ENCODE measurements around the gene SPOCD1. TPM values are rescaled to one million over a fixed set of nuclear protein-coding genes. Genes with fewer than 3 reads are reported as not detected.

The SPOCD1 gene
- total and polyA plus RNA-seq, 5 experiments from 2014 or later: 0.36 TPM; not detected in 4

DNA sequence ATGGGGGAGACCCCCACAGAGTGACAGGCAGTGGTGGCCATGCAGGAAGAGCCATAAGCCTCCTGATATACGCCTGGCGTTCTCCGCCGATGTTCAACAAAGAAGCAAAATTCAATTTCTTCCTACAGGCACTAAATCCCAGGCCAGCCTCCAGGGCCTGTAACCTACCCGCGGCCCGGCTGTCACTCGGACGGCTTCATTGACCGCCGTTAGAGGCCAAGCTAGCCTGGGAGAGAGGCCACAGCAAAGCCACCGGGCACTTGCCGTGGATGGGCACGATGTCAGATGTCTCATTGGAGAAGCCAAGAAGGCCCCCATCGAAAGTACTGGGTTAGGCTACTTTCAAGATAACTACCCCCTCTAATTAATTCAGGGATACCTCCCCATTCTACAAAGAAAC, 61.4 kb downstream of the SPOCD1 start:
- DNase-seq (no peak), ATAC-seq (no peak)
- Mint-ChIP-seq H3K9me3 (no peaks in the 10 kb centered on the region), H3K4me3 (no peak overlapping the region), H3K27me3 (peaks cover 0 to 3% (median under 1%) of the 10 kb centered on the region in 5 donors), H3K4me1 (peaks cover 21 to 37% (median 26%) of the 10 kb centered on the region in 4 donors), H3K36me3 (no peaks in the 10 kb centered on the region), H3K27ac (peak overlapping the region in 1 of 10 donors; percentile 15)
- POLR2A ChIA-PET: no interaction called here

DNA sequence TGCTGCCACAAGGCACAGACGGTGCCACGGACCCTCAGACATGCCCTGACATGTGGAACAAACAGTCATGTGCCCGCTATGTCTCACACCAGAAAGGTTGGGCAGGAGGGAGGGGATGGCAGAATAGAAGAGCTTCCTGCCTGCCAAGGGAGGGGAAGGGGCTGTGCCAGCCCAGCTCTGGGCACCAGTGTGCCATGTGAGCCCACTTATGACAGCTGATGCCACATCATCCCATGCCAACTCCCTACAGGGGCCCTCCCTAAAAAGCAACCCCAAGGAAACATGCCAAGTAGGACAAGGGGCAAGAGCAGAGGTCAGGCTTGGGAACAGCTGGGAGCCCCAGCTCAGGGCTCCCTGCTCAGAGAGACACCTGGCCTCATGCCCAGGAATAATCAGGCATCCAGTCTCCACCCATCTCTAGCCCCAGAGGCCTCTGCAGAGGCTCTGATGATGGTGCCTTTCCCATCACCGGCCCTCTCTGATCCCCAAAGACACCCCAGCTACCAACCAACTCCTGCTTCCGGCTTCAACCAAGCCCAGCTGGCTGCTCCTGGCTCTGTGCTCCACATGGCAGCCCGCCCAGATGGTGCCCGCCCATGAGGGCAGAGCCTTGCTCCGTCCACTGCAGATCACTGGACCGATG, 62.0 kb downstream of the SPOCD1 start:
- Mint-ChIP-seq H3K27me3 (peaks cover 0 to 7% (median 3%) of the 10 kb centered on the region in 5 donors), H3K9me3 (no peaks in the 10 kb centered on the region), H3K27ac (peak overlapping the region in 1 of 10 donors; percentile 15), H3K4me1 (peaks cover 23 to 40% (median 26%) of the 10 kb centered on the region in 4 donors), H3K36me3 (no peaks in the 10 kb centered on the region), H3K4me3 (no peak overlapping the region)
- POLR2A ChIA-PET: no interaction called here
- DNase-seq (no peak), ATAC-seq (no peak)

DNA sequence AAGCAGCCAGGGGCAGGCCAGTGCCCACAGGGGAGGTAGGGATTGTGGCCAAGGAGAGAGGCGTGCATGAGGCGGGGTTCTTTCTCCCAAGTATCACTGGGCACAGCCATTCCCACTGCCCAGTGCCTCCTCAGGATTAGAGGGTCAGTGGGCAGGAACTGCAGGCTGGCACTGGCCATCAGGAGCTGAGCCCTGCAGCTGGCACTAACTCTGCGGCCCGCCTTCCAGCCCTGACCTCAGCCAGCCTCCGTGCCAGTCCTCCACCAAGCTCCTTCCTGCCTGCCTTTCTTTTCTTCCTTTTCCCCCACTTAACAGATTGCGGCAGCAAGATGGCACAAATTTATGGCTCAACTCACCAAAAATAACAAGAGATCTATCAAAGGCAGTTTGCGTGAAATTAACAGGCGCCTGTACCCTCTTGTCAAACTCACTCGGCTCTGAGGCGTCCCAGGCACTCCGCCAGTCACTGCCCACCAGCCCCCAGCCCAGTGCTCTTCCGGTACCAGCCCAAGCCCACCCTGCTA, 62.8 kb downstream of the SPOCD1 start:
- peak overlapping the region in 3 of 10 donors; percentile 1 to 22 (median 14) for H3K27ac Mint-ChIP-seq
- POLR2A ChIA-PET: no interaction called here

DNA sequence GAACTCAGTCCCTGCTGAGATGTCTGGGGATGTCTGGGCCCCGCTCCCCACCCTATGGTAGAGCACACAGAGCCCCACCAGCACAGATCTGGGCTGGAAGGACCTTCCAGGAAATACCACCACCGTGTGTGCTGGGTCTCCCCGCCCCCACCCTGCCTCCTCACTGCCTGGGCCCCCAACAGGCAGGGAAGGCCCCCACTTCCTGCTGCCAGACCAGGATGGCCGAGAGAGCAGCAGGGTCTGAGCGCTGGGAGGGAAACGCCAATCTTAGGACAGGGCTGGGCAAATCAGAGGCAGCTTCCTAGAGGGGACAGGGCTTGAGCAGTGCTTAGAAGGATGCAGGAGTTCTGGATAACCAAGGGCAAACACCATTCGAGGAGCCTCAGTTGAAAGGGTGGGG, 63.6 kb downstream of the SPOCD1 start:
- Mint-ChIP-seq H3K27me3 (peaks cover 0 to 14% (median 3%) of the 10 kb centered on the region in 5 donors), H3K4me1 (peaks cover 23 to 43% (median 28%) of the 10 kb centered on the region in 4 donors), H3K4me3 (peak overlapping the region in 3 of 10 donors; percentile 7 to 24 (median 18)), H3K36me3 (no peaks in the 10 kb centered on the region), H3K9me3 (no peaks in the 10 kb centered on the region), H3K27ac (peak overlapping the region in 3 of 10 donors; percentile 8 to 51 (median 11))
- DNase-seq (no peak), ATAC-seq (no peak)
- POLR2A ChIA-PET: no interaction called here

More for the DNA sequence above, 62.8 kb downstream of the SPOCD1 start:
- ATAC-seq: no peak
- Mint-ChIP-seq H3K9me3 (no peaks in the 10 kb centered on the region), H3K4me1 (peaks cover 23 to 42% (median 27%) of the 10 kb centered on the region in 4 donors), H3K27me3 (peaks cover 0 to 9% (median 3%) of the 10 kb centered on the region in 5 donors), H3K4me3 (no peak overlapping the region), H3K36me3 (no peaks in the 10 kb centered on the region)
- DNase-seq: no peak

DNA sequence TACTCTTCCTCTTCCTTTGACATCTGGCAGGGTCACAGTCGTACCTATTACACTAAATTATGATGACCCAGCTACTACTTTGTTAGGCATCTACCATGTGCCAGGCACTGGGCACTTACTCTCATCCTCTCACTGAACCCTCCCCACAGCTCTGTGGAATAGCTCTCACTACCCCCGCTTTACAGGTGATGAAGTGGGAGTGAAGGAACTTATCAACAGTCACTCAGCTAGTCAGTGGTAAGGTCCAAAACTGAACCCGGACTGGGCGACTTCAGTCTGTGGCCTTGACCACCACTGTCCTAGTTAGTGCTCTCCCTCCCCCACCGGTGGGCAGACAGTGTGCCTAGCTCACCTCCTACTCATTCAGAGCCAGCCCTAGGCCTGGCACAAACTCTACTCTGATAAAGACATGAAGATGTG, 64.0 kb downstream of the SPOCD1 start:
- Mint-ChIP-seq H3K36me3 (no peaks in the 10 kb centered on the region), H3K27ac (peak overlapping the region in 5 of 10 donors; percentile 11 to 65 (median 24)), H3K4me3 (peak overlapping the region in 5 of 10 donors; percentile 7 to 63 (median 24)), H3K27me3 (peaks cover 0 to 18% (median 3%) of the 10 kb centered on the region in 5 donors), H3K9me3 (no peaks in the 10 kb centered on the region), H3K4me1 (peaks cover 24 to 47% (median 32%) of the 10 kb centered on the region in 4 donors)
- ATAC-seq (no peak), DNase-seq (no peak)
- POLR2A ChIA-PET: interaction anchor here (0.6 kb wide), 1 partner anchor 11 kb away, joined by 6 read pairs; no protein-coding TSS in a partner anchor

DNA sequence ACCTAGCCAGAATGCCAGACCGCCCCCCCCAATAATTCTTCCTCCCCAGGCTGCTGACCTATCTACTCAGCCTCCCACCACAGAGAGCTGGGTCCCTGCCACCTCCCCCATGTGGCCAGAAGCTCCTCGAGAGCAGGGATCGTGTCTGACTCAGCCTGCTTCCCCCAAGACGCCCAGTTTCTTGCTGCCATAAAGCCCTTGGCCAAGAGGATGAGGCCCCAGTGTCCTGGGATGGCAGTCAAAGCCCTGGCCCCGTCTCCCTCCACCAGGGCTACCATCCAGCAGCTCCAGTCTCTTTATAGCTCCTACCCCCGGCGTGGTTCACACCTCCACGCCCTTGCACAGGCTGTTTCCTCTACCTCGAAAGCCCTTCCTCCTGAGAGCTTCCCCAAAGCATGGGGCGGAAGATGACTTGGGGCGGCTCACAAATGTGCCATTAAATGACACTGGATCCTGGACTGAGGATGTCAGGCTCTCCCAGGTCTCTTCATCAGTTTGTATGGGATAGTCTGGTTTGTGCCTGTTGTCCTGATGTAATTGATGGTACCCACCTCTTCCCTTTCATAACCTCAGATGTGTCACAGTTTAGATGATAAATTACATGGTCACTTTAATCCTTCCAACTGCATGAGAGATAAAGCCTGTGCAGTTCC, 64.8 kb downstream of the SPOCD1 start:
- DNase-seq (peak in 1 of 10 donors; percentile 45), ATAC-seq (peak; percentile 41 to 71)
- Mint-ChIP-seq H3K36me3 (no peaks in the 10 kb centered on the region), H3K4me3 (peak overlapping the region in 5 of 10 donors; percentile 4 to 79 (median 47)), H3K9me3 (no peaks in the 10 kb centered on the region), H3K27ac (peak overlapping the region in 4 of 10 donors; percentile 6 to 81 (median 52)), H3K4me1 (peaks cover 24 to 56% (median 35%) of the 10 kb centered on the region in 4 donors), H3K27me3 (peaks cover 0 to 20% (median 3%) of the 10 kb centered on the region in 5 donors)
- POLR2A ChIA-PET: no interaction called here

DNA sequence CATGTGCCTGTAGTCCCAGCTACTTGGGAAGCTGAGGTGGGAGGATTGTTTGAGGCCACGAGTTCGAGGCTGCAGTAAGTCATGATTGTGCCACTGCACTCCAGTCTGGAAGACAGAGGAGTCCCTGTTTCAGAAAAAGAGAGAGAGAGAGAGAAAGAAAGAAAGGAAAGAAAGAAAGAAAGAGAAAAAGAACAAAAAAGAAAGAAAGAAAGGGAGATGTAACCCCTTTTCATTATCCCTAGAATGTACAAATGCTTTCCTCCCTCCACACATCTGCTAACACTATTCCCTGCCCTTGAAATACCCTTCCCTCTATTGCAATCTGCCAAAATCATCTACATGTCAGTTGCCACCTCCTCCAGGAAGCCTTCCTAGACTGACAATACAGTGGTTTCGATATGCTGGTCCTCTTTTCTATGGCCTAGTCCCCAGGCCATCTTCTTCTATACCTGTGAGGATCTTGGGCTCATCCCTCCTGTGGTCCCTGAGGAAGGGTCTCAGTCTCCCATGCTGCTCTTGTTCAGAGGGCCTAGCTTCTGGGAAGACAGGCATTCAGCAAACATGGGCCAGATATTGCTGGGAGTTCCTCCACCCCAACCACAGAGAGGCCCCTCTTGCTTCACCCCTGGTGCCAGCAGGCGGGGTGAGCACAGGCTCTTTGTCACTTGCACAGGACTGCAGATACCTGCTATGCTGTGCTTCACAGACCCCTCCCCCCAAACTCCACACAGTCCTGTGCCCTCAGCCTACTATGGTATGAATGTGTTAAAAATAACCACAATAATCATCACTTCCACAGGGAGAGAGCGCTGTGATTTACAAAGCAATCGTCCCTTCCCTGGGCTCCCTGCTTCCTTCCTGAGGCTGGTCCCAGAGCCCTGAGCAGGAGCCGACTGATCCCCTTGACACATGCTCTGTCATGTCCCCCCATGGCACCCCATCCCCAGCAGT, 65.8 kb downstream of the SPOCD1 start:
- DNase-seq (no peak), ATAC-seq (no peak)
- Mint-ChIP-seq H3K27me3 (peaks cover 0 to 20% (median 3%) of the 10 kb centered on the region in 5 donors), H3K27ac (peak overlapping the region in 3 of 10 donors; percentile 34 to 71 (median 34)), H3K9me3 (no peaks in the 10 kb centered on the region), H3K4me3 (peak overlapping the region in 3 of 10 donors; percentile 11 to 79 (median 54)), H3K36me3 (no peaks in the 10 kb centered on the region), H3K4me1 (peaks cover 24 to 62% (median 35%) of the 10 kb centered on the region in 4 donors)
- POLR2A ChIA-PET: no interaction called here

DNA sequence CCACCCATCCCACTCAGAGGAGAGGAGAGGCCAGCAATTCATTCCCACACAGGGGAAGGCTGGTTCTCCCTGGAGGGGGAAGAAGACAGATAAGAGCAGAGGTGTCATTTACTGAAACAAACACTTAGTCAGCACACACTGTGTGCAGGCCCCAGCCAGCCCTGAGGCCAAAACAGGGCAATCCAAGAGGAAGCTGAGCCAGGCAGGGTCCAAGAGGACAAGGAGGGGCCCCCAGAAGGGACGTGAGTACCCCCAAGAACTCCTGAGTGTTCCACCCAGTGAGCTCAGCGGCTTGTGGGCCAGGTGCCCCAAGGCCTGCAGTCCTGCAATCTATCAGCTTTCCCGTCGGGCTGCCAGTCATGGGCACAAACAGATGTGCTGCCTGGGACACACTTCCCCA, 67.5 kb downstream of the SPOCD1 start:
- no peak for ATAC-seq
- H3K9me3 Mint-ChIP-seq: no peaks in the 10 kb centered on the region
- peaks cover 0 to 20% (median 3%) of the 10 kb centered on the region in 5 donors for H3K27me3 Mint-ChIP-seq
- no peak overlapping the region for H3K4me3 Mint-ChIP-seq
- peaks cover 24 to 60% (median 34%) of the 10 kb centered on the region in 4 donors for H3K4me1 Mint-ChIP-seq
- H3K27ac Mint-ChIP-seq: peak overlapping the region in 1 of 10 donors; percentile 18
- POLR2A ChIA-PET: interaction anchor here (0.5 to 1.4 kb wide), 2 partner anchors 13 to 381 kb away, joined by 4 to 5 read pairs; no protein-coding TSS in a partner anchor
- H3K36me3 Mint-ChIP-seq: no peaks in the 10 kb centered on the region
- no peak for DNase-seq

DNA sequence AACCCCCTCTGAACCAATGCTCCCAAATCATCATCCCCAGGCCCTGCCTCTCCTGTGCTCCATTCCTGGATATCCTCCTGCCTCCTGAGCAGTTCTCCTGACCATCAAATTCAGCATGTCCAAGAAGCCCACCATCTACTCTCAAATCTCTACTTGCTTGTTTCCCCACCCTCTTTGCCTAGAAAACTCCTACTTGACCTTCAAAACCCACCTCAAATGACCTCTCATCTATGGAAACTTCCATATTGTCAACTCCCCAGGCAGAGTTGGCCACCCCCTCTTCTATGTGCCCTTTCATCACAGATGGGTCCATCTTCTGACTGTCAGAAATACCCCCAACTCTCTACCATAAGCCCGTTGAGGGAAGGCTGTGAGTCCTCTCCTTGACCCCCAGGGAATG, 68.5 kb downstream of the SPOCD1 start:
- DNase-seq (no peak), ATAC-seq (no peak)
- POLR2A ChIA-PET: interaction anchor here (1.4 kb wide), 1 partner anchor 14 kb away, joined by 4 read pairs; no protein-coding TSS in a partner anchor
- H3K9me3 Mint-ChIP-seq: no peaks in the 10 kb centered on the region
- peak overlapping the region in 1 of 10 donors; percentile 56 for H3K4me3 Mint-ChIP-seq
- H3K36me3 Mint-ChIP-seq: no peaks in the 10 kb centered on the region
- peak overlapping the region in 1 of 10 donors; percentile 29 for H3K27ac Mint-ChIP-seq
- peaks cover 0 to 20% (median 3%) of the 10 kb centered on the region in 5 donors for H3K27me3 Mint-ChIP-seq
- H3K4me1 Mint-ChIP-seq: peaks cover 19 to 52% (median 29%) of the 10 kb centered on the region in 4 donors

DNA sequence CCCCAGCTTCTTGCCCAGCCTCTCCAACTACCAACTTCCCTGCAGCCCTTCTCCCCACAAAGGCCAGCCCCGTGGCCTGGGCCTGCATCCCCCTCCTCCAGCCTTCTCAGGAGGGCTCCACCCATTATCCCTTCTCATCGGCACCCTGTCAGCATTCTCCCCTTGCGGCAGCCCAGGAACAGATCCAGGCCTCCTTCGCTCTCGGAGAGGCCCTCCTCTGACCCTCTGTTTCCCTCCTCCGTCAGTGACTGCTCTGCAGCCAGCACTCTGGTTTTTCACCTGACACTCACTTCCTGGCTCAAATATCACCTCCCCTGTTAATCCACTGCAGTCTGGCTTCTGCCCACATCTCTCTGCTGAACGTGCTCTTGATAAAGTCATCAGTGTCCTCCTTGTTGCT, 69.1 kb downstream of the SPOCD1 start:
- peak overlapping the region in 1 of 10 donors; percentile 67 for H3K27ac Mint-ChIP-seq
- peaks cover 13 to 46% (median 24%) of the 10 kb centered on the region in 4 donors for H3K4me1 Mint-ChIP-seq
- DNase-seq (no peak), ATAC-seq (no peak)
- H3K36me3 Mint-ChIP-seq: no peaks in the 10 kb centered on the region
- POLR2A ChIA-PET: no interaction called here
- H3K4me3 Mint-ChIP-seq: no peak overlapping the region
- H3K9me3 Mint-ChIP-seq: no peaks in the 10 kb centered on the region
- peaks cover 0 to 20% (median 3%) of the 10 kb centered on the region in 5 donors for H3K27me3 Mint-ChIP-seq

DNA sequence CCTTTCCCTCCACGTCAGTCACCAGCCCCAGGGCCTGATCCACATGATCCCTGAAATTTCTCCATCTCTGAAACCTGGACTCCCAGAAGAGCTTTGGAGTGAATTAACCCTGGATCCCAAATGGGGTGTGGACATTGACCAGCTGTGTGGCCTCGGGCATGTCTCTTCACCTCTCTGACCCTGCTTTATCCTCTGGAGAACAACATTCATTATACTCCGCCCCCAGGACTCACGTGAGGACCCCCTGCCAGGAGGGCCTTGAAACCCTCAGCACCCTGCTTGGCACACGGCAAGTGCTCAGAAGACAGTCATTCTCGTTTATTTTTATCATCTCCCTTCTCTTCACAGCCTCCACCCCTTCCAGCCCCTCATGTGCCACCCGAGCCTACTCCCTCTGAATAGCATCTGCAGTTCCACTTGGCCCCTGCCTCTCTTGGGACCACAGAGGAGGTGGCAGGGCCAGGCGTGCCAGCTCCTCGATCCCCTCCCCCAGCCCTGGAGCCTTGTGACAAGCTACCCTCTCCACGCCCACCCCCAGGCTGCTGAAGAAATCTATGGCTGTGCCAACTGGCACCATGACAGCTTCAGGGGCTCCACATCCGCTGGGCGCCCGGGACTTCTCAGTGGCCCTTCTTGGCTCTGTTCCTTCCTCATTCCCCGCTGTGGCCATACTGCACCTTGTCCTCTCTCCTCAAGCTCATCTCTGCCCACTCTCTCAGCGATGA, 69.7 kb downstream of the SPOCD1 start:
- no peaks in the 10 kb centered on the region for H3K36me3 Mint-ChIP-seq
- peaks cover 8 to 41% (median 20%) of the 10 kb centered on the region in 4 donors for H3K4me1 Mint-ChIP-seq
- POLR2A ChIA-PET: no interaction called here
- H3K27ac Mint-ChIP-seq: no peak overlapping the region
- no peaks in the 10 kb centered on the region for H3K9me3 Mint-ChIP-seq
- H3K4me3 Mint-ChIP-seq: no peak overlapping the region
- DNase-seq (no peak), ATAC-seq (no peak)
- peaks cover 0 to 20% (median 3%) of the 10 kb centered on the region in 5 donors for H3K27me3 Mint-ChIP-seq

Data from naive thymus-derived CD8-positive, alpha-beta T cell (primary cell).